Colonic mucosa (tissue), 4 donors: ENCODE results near the gene PCSK1. TPM values are rescaled to one million over a fixed set of nuclear protein-coding genes. Genes with fewer than 3 reads are reported as not detected.

Source experiments
- DNase-seq: peaks from one replicate; pipeline ENCODE4 v3.0.0-alpha.2; 2020
- H3K27ac ChIP-seq: fragments of 200-600 bp; one replicate; pipeline ENCODE4 v1.8.0; 2021
- H3K27me3 ChIP-seq: fragments of 200-600 bp; one replicate; pipeline ENCODE4 v1.8.0; 2021
- H3K36me3 ChIP-seq: fragments of 200-600 bp; one replicate; pipeline ENCODE4 v1.8.0; 2021
- H3K4me1 ChIP-seq: fragments of 200-600 bp; one replicate; pipeline ENCODE4 v1.8.0; 2021; ENCODE audit warnings: mild to moderate bottlenecking
- H3K4me3 ChIP-seq: fragments of 200-600 bp; one replicate; pipeline ENCODE4 v1.8.0; 2021
- H3K9ac ChIP-seq, 2 donors: one replicate each; pipeline ENCODE4 v1.7.0; 2013; ENCODE audit warnings: control low read depth in 2 of 2, low read depth in 2 of 2, low read length in 2 of 2
- H3K9me3 ChIP-seq: fragments of 200-600 bp; one replicate; pipeline ENCODE4 v1.8.0; 2021
- CTCF ChIP-seq: fragments of 200-600 bp; IDR thresholded peaks from one replicate; pipeline ENCODE4 v1.8.0; 2022; ENCODE audit warnings: antibody characterized with exemption, mild to moderate bottlenecking
- intact Hi-C: fragments of 100-400 bp; cut with DNase I; formaldehyde crosslinking; loops from one replicate; pipeline ENCODE4 v1.14.1; 2022
- total RNA-seq, 2 donors: library from RNA; stranded (reverse); fragmentation: NEBNext Ultra II Directional in 1 of 2; extraction: Animal tissue kit (Norgen Biotek cat#: 25700) in 1 of 2; gene quantifications; one replicate each; pipeline ENCODE4 v1.2.1, GENCODE V29; 2021
- donor health status: healthy.
- donor health status: DM: no; HTN: no; CAD: no.
- donor health status: DM: no; HTN: no; CAD: no.

Gene PCSK1
- total RNA-seq, 2 donors from 2014 or later = 3.6 to 4.6 TPM

DNA sequence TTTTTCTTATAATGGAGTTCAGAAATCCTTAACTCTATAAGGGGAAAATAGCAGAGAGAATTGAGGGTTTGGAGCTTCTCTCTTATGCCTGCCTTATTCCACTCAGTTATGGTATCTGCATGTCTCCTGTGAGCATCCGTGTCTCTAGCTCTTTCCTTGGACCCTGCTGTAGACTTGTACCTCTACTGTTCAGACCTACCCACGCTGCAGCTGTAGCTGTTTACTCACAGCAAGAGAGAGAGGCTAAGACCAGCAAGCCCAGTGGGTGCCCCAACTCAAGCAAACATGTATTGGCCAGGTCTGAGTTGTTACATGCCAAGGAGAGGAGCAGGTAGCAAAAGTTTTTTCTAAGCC lies 7.1 kb upstream of the PCSK1 start:
- H3K4me3 ChIP-seq = no peak overlapping the region
- H3K27me3 ChIP-seq = no peaks in the 10 kb centered on the region
- intact Hi-C loops = no loop called here
- H3K4me1 ChIP-seq = no peaks in the 10 kb centered on the region
- DNase-seq = no peak
- no peaks in the 10 kb centered on the region for H3K9me3 ChIP-seq
- TF ChIP-seq CTCF = no peak
- H3K9ac ChIP-seq = no peak overlapping the region
- H3K36me3 ChIP-seq = no peaks in the 10 kb centered on the region
- no peak overlapping the region for H3K27ac ChIP-seq

DNA sequence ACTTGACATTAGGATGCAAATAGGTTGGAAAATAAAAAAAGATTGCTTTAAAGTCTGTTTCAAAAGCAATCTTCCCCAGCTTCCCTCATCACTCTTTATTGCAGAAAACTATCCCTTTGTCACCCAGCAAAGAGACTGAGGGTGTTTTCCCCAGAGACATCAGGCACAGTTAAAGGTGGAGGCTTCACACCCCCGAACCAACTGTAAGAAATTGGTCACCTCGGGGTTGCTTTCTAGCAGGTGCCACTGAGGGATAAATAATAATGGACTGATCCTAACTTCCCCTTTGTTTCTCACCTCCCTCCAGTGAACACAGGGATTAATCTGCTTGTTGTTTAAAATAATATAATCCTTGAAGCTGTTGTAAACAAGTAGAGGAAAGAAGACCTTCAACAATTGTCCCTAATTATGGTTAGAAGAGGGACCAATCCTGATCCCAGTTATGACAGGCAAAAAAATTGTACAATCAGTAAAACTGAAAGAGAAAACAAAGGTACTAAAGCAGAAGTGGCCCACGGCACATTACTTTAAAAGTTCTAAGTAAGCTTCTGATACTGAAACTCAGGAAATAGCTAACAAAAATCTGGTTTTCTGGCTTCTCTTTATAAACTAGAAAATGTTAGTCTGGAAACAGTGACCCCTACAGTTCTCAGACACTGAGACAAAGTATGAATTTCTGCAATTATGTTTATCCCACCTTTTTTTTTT lies 6.6 kb upstream of the PCSK1 start:
- intact Hi-C loops = no loop called here
- Histone ChIP-seq H3K4me3 (no peak overlapping the region), H3K27ac (no peak overlapping the region), H3K9ac (no peak overlapping the region), H3K27me3 (no peaks in the 10 kb centered on the region), H3K36me3 (no peaks in the 10 kb centered on the region), H3K9me3 (no peaks in the 10 kb centered on the region), H3K4me1 (no peaks in the 10 kb centered on the region)
- no peak for TF ChIP-seq CTCF
- DNase-seq = no peak

- no peaks in the 10 kb centered on the region for H3K4me1 ChIP-seq
- no peak for TF ChIP-seq CTCF
- no peaks in the 10 kb centered on the region for H3K9me3 ChIP-seq
- peak; percentile 61 for DNase-seq
- no peaks in the 10 kb centered on the region for H3K36me3 ChIP-seq
- intact Hi-C loops = no loop called here
- H3K27ac ChIP-seq = no peak overlapping the region
- H3K4me3 ChIP-seq = no peak overlapping the region
- H3K9ac ChIP-seq = no peak overlapping the region
- H3K27me3 ChIP-seq = peaks cover 24% of the 10 kb centered on the region
Measured at GRCh38 chr5:96434201-96434645, 1.2 kb upstream of the PCSK1 start.

DNA sequence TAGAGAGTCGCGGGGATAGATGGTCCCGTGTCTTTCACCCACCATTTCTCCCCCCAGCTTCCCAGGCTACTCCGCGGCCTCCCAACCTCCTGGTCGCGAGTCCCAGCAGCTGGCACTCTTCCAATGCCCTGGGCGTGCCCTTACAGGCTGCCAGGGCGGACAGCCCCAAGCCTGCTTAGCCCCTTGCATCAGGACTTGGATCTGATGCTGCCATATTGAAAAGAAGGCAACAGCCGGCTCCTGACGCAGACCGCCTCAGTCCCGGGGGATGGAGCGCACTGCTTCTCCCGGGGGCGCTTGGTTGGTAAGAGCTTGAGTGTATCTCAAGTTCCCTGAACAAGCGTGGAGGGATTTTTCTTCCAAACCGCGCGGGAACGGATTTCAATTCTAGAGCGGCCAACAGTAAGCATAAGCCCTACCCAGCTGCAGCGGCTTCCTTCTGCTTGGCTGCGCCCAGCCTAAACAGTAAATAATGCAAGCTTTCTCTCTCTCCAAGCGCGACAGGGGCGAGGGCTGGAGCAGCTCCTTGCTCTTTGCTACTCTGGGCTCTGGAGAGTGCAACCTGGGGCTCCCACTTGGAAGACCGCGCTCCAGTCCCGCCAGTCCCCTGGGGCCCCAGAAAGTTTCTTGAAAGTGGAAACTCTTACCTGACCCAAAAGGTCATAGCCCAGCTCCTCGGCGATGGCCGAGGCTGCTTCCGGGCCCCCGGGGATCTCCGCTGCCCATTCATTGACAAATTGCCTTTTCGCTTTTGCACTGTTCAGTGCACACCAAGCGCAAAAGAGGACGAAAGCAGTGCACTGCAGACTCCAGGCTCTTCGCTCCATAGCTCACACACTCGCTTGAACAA lies 607 bp downstream of the PCSK1 start:
- peaks cover 24% of the 10 kb centered on the region for H3K27me3 ChIP-seq
- DNase-seq = no peak
- no peaks in the 10 kb centered on the region for H3K9me3 ChIP-seq
- no peak overlapping the region for H3K9ac ChIP-seq
- intact Hi-C loops = no loop called here
- TF ChIP-seq CTCF = no peak
- no peak overlapping the region for H3K27ac ChIP-seq
- H3K36me3 ChIP-seq = no peaks in the 10 kb centered on the region
- no peak overlapping the region for H3K4me3 ChIP-seq
- no peaks in the 10 kb centered on the region for H3K4me1 ChIP-seq

DNA sequence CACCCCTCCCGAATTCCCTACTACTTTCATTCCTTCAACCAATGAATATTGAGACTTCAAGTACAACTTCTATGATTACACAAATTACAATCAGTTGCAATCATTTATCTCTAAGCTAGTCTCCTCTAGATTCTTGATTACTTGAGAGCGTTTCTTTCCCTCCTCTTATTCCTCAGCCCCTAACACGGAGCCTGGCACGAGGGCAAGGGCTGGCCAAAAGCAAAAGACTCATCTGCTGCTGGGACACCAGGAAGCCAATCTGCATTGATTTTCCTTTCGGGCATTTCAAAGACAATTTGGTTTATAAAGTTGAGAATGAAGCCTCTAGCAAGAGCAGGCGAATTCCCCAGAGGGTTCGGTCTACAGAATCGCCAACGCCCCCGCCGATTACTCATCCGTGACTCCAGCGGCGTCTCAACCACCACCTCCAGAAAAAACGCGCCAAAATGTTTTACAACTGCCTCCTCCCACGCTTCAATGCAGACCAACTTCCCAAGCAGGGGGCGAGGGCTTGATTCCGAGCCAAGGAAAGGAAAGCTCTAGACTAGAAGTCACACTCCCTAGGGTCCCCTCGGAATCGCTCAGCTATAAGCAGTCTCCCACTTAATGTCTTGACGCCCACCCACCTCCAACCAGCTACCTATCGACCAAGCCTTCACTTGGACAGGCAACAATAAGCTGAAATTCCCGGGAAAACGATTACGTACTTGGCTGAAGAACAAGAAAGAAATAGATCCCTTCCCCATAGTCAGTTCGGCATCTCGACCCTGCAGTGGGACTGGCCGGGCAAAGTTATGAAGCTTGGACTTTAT lies 1.5 kb downstream of the PCSK1 start:
- Histone ChIP-seq H3K4me3 (no peak overlapping the region), H3K9ac (no peak overlapping the region), H3K27ac (no peak overlapping the region), H3K27me3 (peaks cover 24% of the 10 kb centered on the region), H3K36me3 (no peaks in the 10 kb centered on the region), H3K4me1 (no peaks in the 10 kb centered on the region), H3K9me3 (no peaks in the 10 kb centered on the region)
- DNase-seq = no peak
- intact Hi-C loops = no loop called here
- TF ChIP-seq CTCF = no peak
